GM23338 (cell line): ENCODE data around the gene CDH23. TPM values are rescaled to one million over a fixed set of nuclear protein-coding genes. Genes with fewer than 3 reads are reported as not detected.

Experiments used
- NANOG ChIP-seq: IDR thresholded peaks from 2 replicates; pipeline ENCODE4 v1.6.1; 2016; ENCODE audit warnings: antibody characterized with exemption, borderline replicate concordance
- STAT1 ChIP-seq: IDR thresholded peaks from one replicate; pipeline ENCODE4 v1.6.1; 2016; ENCODE audit warnings: antibody characterized with exemption; ENCODE audit not compliant: unreplicated experiment
- polyA plus RNA-seq: library from polyadenylated mRNA; unstranded; fragments of >200 nt; fragmentation: Nextera tagmentation; extraction: Ambion mirVana; gene quantifications from 2 replicates; pipeline ENCODE4 v1.2.1, GENCODE V29; 2016
- total RNA-seq: library from RNA; depleted of rRNA; stranded (reverse); fragments of >200 nt; shearing (Covaris generic); gene quantifications from 2 replicates; pipeline ENCODE4 v1.2.3, GENCODE V29; 2014
- TF ChIP-seq, protein P1 (sequence below): fragments of 250-450 bp; sonication (Bioruptor Pico); IDR thresholded peaks from 2 replicates; pipeline ENCODE4 v1.5.0; 2020; ENCODE audit warnings: mild to moderate bottlenecking, moderate library complexity
- TF ChIP-seq, protein P2 (sequence below): IDR thresholded peaks from one replicate; pipeline ENCODE4 v1.6.1; 2018; ENCODE audit warnings: antibody characterized with exemption; ENCODE audit not compliant: unreplicated experiment

The CDH23 gene
- total and polyA plus RNA-seq, 2 experiments from 2014 or later, result 0.95 to 4.3 TPM

DNA sequence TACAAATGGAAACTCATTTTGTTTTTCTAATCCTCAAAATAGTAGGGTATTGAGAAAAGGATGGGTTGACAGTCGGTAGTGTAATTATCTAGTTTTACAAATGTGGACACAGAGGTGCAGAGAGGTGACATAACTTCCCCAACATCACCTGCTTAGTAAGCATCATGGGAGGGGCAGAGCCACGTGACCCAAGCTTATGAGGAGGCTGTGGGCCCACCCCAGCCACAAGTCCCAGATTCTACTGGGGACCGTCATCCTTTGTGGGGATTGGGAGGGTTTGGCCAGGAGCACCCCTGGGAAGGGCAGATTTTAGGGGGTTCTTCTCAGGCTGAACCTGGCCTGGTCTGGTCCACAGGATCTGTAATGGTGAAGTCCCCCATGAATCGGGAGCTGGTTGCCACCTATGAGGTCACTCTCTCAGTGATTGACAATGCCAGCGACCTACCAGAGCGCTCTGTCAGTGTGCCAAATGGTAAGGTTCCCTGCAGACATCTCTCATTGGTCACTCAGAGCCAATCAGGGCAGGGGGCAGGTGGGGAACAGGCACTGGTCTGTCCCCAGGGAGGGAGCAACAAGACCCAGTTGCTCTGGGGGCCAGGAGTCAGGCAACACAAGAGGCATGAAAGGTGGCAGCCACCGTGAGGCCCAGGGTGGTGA is 400.2 kb downstream of the CDH23 start (continued):
- TF ChIP-seq, protein P1, sequence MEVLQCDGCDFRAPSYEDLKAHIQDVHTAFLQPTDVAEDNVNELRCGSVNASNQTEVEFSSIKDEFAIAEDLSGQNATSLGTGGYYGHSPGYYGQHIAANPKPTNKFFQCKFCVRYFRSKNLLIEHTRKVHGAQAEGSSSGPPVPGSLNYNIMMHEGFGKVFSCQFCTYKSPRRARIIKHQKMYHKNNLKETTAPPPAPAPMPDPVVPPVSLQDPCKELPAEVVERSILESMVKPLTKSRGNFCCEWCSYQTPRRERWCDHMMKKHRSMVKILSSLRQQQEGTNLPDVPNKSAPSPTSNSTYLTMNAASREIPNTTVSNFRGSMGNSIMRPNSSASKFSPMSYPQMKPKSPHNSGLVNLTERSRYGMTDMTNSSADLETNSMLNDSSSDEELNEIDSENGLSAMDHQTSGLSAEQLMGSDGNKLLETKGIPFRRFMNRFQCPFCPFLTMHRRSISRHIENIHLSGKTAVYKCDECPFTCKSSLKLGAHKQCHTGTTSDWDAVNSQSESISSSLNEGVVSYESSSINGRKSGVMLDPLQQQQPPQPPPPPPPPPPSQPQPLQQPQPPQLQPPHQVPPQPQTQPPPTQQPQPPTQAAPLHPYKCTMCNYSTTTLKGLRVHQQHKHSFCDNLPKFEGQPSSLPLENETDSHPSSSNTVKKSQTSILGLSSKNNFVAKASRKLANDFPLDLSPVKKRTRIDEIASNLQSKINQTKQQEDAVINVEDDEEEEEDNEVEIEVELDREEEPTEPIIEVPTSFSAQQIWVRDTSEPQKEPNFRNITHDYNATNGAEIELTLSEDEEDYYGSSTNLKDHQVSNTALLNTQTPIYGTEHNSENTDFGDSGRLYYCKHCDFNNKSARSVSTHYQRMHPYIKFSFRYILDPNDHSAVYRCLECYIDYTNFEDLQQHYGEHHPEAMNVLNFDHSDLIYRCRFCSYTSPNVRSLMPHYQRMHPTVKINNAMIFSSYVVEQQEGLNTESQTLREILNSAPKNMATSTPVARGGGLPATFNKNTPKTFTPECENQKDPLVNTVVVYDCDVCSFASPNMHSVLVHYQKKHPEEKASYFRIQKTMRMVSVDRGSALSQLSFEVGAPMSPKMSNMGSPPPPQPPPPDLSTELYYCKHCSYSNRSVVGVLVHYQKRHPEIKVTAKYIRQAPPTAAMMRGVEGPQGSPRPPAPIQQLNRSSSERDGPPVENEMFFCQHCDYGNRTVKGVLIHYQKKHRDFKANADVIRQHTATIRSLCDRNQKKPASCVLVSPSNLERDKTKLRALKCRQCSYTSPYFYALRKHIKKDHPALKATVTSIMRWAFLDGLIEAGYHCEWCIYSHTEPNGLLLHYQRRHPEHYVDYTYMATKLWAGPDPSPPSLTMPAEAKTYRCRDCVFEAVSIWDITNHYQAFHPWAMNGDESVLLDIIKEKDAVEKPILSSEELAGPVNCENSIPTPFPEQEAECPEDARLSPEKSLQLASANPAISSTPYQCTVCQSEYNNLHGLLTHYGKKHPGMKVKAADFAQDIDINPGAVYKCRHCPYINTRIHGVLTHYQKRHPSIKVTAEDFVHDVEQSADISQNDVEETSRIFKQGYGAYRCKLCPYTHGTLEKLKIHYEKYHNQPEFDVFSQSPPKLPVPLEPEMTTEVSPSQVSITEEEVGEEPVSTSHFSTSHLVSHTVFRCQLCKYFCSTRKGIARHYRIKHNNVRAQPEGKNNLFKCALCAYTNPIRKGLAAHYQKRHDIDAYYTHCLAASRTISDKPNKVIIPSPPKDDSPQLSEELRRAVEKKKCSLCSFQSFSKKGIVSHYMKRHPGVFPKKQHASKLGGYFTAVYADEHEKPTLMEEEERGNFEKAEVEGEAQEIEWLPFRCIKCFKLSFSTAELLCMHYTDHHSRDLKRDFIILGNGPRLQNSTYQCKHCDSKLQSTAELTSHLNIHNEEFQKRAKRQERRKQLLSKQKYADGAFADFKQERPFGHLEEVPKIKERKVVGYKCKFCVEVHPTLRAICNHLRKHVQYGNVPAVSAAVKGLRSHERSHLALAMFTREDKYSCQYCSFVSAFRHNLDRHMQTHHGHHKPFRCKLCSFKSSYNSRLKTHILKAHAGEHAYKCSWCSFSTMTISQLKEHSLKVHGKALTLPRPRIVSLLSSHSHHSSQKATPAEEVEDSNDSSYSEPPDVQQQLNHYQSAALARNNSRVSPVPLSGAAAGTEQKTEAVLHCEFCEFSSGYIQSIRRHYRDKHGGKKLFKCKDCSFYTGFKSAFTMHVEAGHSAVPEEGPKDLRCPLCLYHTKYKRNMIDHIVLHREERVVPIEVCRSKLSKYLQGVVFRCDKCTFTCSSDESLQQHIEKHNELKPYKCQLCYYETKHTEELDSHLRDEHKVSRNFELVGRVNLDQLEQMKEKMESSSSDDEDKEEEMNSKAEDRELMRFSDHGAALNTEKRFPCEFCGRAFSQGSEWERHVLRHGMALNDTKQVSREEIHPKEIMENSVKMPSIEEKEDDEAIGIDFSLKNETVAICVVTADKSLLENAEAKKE (CRISPR knock-in tag), result no peak
- TF ChIP-seq, protein P2, sequence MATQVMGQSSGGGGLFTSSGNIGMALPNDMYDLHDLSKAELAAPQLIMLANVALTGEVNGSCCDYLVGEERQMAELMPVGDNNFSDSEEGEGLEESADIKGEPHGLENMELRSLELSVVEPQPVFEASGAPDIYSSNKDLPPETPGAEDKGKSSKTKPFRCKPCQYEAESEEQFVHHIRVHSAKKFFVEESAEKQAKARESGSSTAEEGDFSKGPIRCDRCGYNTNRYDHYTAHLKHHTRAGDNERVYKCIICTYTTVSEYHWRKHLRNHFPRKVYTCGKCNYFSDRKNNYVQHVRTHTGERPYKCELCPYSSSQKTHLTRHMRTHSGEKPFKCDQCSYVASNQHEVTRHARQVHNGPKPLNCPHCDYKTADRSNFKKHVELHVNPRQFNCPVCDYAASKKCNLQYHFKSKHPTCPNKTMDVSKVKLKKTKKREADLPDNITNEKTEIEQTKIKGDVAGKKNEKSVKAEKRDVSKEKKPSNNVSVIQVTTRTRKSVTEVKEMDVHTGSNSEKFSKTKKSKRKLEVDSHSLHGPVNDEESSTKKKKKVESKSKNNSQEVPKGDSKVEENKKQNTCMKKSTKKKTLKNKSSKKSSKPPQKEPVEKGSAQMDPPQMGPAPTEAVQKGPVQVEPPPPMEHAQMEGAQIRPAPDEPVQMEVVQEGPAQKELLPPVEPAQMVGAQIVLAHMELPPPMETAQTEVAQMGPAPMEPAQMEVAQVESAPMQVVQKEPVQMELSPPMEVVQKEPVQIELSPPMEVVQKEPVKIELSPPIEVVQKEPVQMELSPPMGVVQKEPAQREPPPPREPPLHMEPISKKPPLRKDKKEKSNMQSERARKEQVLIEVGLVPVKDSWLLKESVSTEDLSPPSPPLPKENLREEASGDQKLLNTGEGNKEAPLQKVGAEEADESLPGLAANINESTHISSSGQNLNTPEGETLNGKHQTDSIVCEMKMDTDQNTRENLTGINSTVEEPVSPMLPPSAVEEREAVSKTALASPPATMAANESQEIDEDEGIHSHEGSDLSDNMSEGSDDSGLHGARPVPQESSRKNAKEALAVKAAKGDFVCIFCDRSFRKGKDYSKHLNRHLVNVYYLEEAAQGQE, result no peak
- TF ChIP-seq NANOG, result no peak
- TF ChIP-seq STAT1, result no peak
